Neural cell (in vitro differentiated cells): ENCODE data around the gene MN1. TPM values are rescaled to one million over a fixed set of nuclear protein-coding genes. Genes with fewer than 3 reads are reported as not detected.

Experiments
- H2AFZ ChIP-seq: fragments of 200-600, 300-800 bp; sonication (generic), shearing (Covaris generic); 2 replicates; pipeline ENCODE4 v1.6.0; 2014; ENCODE audit warnings: low read depth, mild to moderate bottlenecking, antibody characterized with exemption, low read length, moderate library complexity
- H3F3A ChIP-seq: fragments of 200-600 bp; shearing (Covaris generic); 2 replicates; pipeline ENCODE4 v1.6.1; 2016; ENCODE audit warnings: mild to moderate bottlenecking, moderate library complexity, mixed read lengths, antibody characterized with exemption, low read length; ENCODE audit not compliant: insufficient read depth, poor library complexity, severe bottlenecking
- H3K27ac ChIP-seq: fragments of 200-600, 300-800 bp; sonication (generic), shearing (Covaris generic); 2 replicates; pipeline ENCODE4 v1.5.1; 2014; ENCODE audit warnings: mild to moderate bottlenecking, low read length, moderate library complexity
- H3K27me3 ChIP-seq: fragments of 300-800, 200-600 bp; sonication (generic), shearing (Covaris generic); 2 replicates; pipeline ENCODE4 v1.6.0; 2014; ENCODE audit warnings: mild to moderate bottlenecking, low read depth, low read length, moderate library complexity; ENCODE audit not compliant: insufficient read depth
- H3K36me3 ChIP-seq: fragments of 300-800, 200-600 bp; sonication (generic), shearing (Covaris generic); 2 replicates; pipeline ENCODE4 v1.5.1; 2014; ENCODE audit warnings: mild to moderate bottlenecking, antibody characterized with exemption, low read length, moderate library complexity; ENCODE audit not compliant: insufficient read depth
- H3K4me2 ChIP-seq: fragments of 300-800, 200-600 bp; sonication (generic), shearing (Covaris generic); 2 replicates; pipeline ENCODE4 v1.6.0; 2014; ENCODE audit warnings: mild to moderate bottlenecking, low read length
- H3K4me3 ChIP-seq: fragments of 300-800, 200-600 bp; sonication (generic), shearing (Covaris generic); 2 replicates; pipeline ENCODE4 v1.5.1; 2014; ENCODE audit warnings: mild to moderate bottlenecking, low read length, moderate library complexity
- H3K79me2 ChIP-seq: fragments of 200-600 bp; shearing (Covaris generic); replicated peaks from 2 replicates; pipeline ENCODE4 v1.6.0; 2014; ENCODE audit warnings: mild to moderate bottlenecking, low read length, moderate library complexity; ENCODE audit not compliant: insufficient read depth
- H3K9ac ChIP-seq: fragments of 300-800, 200-600 bp; sonication (generic), shearing (Covaris generic); 2 replicates; pipeline ENCODE4 v1.6.1; 2016; ENCODE audit warnings: mild to moderate bottlenecking, low read length, mixed read lengths
- H3K9me2 ChIP-seq: fragments of 200-600 bp; shearing (Covaris generic); 2 replicates; pipeline ENCODE4 v1.6.1; 2016; ENCODE audit warnings: mild to moderate bottlenecking, low read length, mixed read lengths; ENCODE audit not compliant: insufficient read depth
- H3K9me3 ChIP-seq: fragments of 200-600, 300-800 bp; sonication (generic), shearing (Covaris generic); 2 replicates; pipeline ENCODE4 v1.6.1; 2016; ENCODE audit warnings: mild to moderate bottlenecking, mixed run types, low read length, moderate library complexity, mixed read lengths
- H4K20me1 ChIP-seq: fragments of 200-600 bp; shearing (Covaris generic); 2 replicates; pipeline ENCODE4 v1.6.1; 2016; ENCODE audit warnings: mild to moderate bottlenecking, mixed run types; ENCODE audit not compliant: insufficient read depth
- EP300 ChIP-seq: fragments of 450-650 bp; conservative IDR thresholded peaks from 2 replicates; pipeline ENCODE4 v1.6.1; 2014; ENCODE audit warnings: antibody characterized with exemption, mild to moderate bottlenecking, moderate library complexity; ENCODE audit not compliant: poor library complexity, severe bottlenecking
- EZH2 ChIP-seq: fragments of 200-600, 300-800 bp; shearing (Covaris generic), sonication (generic); IDR thresholded peaks from 2 replicates; pipeline ENCODE4 v1.6.1; 2014; ENCODE audit warnings: antibody characterized with exemption, low read length, borderline replicate concordance, mild to moderate bottlenecking; ENCODE audit not compliant: insufficient read depth, poor library complexity, severe bottlenecking
- MXI1 ChIP-seq: fragments of 450-650 bp; conservative IDR thresholded peaks from 2 replicates; pipeline ENCODE4 v1.6.1; 2014; ENCODE audit warnings: antibody characterized with exemption, mild to moderate bottlenecking; ENCODE audit not compliant: poor library complexity, severe bottlenecking
- POLR2AphosphoS5 ChIP-seq: IDR thresholded peaks from 2 replicates; pipeline ENCODE4 v1.6.1; 2012
- RAD21 ChIP-seq: fragments of 450-650 bp; conservative IDR thresholded peaks from 2 replicates; pipeline ENCODE4 v1.6.1; 2014; ENCODE audit warnings: antibody characterized with exemption, mild to moderate bottlenecking, moderate library complexity
- SMC3 ChIP-seq: fragments of 450-650 bp; conservative IDR thresholded peaks from 2 replicates; pipeline ENCODE4 v1.6.1; 2014; ENCODE audit warnings: antibody characterized with exemption, mild to moderate bottlenecking, moderate library complexity; ENCODE audit not compliant: poor library complexity
- TAF1 ChIP-seq: IDR thresholded peaks from 2 replicates; pipeline ENCODE4 v1.6.1; 2012; ENCODE audit warnings: low read depth
- polyA plus RNA-seq: library from polyadenylated mRNA; depleted of rRNA; stranded (reverse); fragments of >200 nt; gene quantifications from 2 replicates; pipeline ENCODE4 v1.2.3, GENCODE V29; 2014
- TF ChIP-seq, protein P1 (sequence below): IDR thresholded peaks from 2 replicates; pipeline ENCODE4 v1.6.1; 2012; ENCODE audit warnings: borderline replicate concordance
- TF ChIP-seq, protein P2 (sequence below): fragments of 450-650 bp; IDR thresholded peaks from 2 replicates; pipeline ENCODE4 v1.5.1; 2014; ENCODE audit warnings: antibody characterized with exemption, mild to moderate bottlenecking, moderate library complexity; ENCODE audit not compliant: poor library complexity, severe bottlenecking

Gene MN1
- polyA plus RNA-seq, 1 donor from 2014 or later: 7.3 TPM

DNA sequence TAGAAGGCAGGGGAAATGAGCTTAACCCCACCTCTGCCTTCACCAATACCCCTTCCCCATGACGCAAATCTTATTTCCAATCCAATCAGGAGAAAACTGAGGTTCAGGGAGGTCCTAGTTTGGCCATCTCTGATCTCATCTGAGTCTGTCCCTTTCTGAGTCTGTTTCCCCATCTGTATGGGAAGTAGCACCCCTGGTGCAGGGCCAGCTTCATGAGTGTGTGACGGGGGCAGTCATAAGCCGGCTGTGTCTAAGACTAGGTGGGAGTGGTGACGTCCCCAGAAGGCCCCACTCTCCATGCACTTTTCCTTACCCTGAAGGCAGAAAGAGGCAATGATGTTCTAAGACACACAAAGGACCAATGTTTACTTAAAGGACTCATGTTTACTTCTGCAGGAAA, 72.3 kb downstream of the MN1 start:
- H3K9me3 ChIP-seq: no peaks in the 10 kb centered on the region
- H3K27ac ChIP-seq: no peak overlapping the region
- H3K9me2 ChIP-seq: no peaks in the 10 kb centered on the region
- no peaks in the 10 kb centered on the region for H3K27me3 ChIP-seq
- H3F3A ChIP-seq: no peaks in the 10 kb centered on the region
- no peaks in the 10 kb centered on the region for H3K36me3 ChIP-seq
- no peaks in the 10 kb centered on the region for H3K79me2 ChIP-seq
- H3K4me2 ChIP-seq: no peak overlapping the region
- H4K20me1 ChIP-seq: no peaks in the 10 kb centered on the region
- no peak for TF ChIP-seq POLR2AphosphoS5
- TF ChIP-seq SMC3: no peak
- no peak for TF ChIP-seq EP300
- TF ChIP-seq, protein P1, sequence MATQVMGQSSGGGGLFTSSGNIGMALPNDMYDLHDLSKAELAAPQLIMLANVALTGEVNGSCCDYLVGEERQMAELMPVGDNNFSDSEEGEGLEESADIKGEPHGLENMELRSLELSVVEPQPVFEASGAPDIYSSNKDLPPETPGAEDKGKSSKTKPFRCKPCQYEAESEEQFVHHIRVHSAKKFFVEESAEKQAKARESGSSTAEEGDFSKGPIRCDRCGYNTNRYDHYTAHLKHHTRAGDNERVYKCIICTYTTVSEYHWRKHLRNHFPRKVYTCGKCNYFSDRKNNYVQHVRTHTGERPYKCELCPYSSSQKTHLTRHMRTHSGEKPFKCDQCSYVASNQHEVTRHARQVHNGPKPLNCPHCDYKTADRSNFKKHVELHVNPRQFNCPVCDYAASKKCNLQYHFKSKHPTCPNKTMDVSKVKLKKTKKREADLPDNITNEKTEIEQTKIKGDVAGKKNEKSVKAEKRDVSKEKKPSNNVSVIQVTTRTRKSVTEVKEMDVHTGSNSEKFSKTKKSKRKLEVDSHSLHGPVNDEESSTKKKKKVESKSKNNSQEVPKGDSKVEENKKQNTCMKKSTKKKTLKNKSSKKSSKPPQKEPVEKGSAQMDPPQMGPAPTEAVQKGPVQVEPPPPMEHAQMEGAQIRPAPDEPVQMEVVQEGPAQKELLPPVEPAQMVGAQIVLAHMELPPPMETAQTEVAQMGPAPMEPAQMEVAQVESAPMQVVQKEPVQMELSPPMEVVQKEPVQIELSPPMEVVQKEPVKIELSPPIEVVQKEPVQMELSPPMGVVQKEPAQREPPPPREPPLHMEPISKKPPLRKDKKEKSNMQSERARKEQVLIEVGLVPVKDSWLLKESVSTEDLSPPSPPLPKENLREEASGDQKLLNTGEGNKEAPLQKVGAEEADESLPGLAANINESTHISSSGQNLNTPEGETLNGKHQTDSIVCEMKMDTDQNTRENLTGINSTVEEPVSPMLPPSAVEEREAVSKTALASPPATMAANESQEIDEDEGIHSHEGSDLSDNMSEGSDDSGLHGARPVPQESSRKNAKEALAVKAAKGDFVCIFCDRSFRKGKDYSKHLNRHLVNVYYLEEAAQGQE: no peak
- TF ChIP-seq RAD21: no peak
- no peak for TF ChIP-seq MXI1
- TF ChIP-seq, protein P2, sequence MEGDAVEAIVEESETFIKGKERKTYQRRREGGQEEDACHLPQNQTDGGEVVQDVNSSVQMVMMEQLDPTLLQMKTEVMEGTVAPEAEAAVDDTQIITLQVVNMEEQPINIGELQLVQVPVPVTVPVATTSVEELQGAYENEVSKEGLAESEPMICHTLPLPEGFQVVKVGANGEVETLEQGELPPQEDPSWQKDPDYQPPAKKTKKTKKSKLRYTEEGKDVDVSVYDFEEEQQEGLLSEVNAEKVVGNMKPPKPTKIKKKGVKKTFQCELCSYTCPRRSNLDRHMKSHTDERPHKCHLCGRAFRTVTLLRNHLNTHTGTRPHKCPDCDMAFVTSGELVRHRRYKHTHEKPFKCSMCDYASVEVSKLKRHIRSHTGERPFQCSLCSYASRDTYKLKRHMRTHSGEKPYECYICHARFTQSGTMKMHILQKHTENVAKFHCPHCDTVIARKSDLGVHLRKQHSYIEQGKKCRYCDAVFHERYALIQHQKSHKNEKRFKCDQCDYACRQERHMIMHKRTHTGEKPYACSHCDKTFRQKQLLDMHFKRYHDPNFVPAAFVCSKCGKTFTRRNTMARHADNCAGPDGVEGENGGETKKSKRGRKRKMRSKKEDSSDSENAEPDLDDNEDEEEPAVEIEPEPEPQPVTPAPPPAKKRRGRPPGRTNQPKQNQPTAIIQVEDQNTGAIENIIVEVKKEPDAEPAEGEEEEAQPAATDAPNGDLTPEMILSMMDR: no peak
- no peak overlapping the region for H3K4me3 ChIP-seq
- no peak overlapping the region for H2AFZ ChIP-seq
- no peak overlapping the region for H3K9ac ChIP-seq

DNA sequence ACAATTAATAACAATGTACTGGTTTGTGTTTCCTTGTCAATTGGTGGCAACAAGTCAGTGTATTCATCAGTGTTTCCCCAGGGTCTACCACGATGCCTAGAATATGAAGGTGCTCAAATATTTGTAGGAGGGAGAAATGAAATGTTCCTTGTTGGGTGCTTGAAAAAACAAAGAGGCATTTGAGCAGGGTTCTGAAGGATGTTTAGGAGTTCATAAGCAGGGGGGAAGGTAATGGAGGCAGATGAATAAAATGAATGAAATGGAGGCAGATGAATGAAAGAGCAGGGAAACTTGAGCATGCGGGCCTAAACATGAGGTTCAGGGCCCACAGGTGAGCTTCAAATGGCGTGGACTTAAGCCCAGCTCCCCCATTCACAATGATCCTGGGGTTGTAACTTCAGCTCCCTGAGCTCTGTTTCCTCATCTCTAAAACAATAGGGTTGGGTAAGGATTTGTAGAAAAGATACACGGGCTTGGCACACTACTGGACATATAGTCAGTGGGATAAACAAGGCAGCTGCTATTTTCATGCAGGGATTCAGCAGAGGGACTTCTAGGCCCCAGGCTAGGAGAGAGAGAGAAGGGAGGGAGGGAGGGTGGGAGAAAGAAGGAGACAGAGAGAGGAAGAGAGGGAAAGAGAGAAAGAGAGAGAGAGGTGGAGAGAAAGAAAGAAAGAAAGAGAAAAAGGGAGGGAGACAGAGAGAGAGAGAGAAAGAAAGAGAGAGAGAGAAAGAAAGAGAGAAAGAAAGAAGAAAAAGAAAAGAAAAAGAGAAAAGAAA, 73.7 kb downstream of the MN1 start:
- no peak overlapping the region for H3K27ac ChIP-seq
- no peaks in the 10 kb centered on the region for H3K36me3 ChIP-seq
- H2AFZ ChIP-seq: no peak overlapping the region
- H4K20me1 ChIP-seq: no peaks in the 10 kb centered on the region
- H3K9me3 ChIP-seq: no peaks in the 10 kb centered on the region
- H3K9ac ChIP-seq: no peak overlapping the region
- H3K9me2 ChIP-seq: no peaks in the 10 kb centered on the region
- H3K79me2 ChIP-seq: no peaks in the 10 kb centered on the region
- TF ChIP-seq MXI1 (no peak), EZH2 (no peak), TAF1 (no peak)
- H3F3A ChIP-seq: no peaks in the 10 kb centered on the region
- no peak overlapping the region for H3K4me3 ChIP-seq
- no peaks in the 10 kb centered on the region for H3K27me3 ChIP-seq
- no peak overlapping the region for H3K4me2 ChIP-seq
